ENCODE data around the gene HSPA12B. TPM values are rescaled to one million over a fixed set of nuclear protein-coding genes. Genes with fewer than 3 reads are reported as not detected.
A peak's percentile ranks its signal among the peaks of the same experiment; 100 is the strongest.

Gene HSPA12B
- polyA plus RNA-seq, 1 of the 3 experiments (the other 2 are of a cell fraction): 0.46 TPM

DNA sequence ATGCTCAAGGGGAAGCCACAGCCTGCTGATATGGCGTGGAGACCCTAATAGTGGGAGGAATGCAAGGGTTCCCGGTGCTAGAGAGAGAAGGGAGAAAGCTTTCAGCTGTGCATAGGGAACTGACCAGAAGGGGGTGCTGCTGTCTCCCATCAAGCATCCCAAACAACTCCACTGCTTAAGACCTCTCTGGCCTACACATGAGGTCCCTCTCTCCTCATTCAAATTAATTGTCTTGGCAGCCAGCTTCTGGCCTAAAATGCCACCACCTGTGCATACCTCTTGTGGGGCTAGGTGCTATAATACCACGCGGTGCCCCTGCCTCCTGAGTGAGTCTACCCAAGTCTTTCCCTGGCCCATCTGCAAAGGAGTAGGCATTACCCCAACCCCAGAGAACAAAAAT, 20.6 kb downstream of the HSPA12B start:
- peak; percentile 82 for DNase-seq
- Histone ChIP-seq H3K9me2 (no peaks in the 10 kb centered on the region), H3K4me2 (no peak overlapping the region), H3K27me3 (ENCODE audit: insufficient read depth) (no peaks in the 10 kb centered on the region), H3K4me3 (ENCODE audit: low read depth in 2 of 2, low read length in 1 of 2) (no peak overlapping the region), H4K20me1 (ENCODE audit: insufficient read depth) (no peaks in the 10 kb centered on the region), H3K4me1 (ENCODE audit: control insufficient read depth in 1 of 2, insufficient read depth in 2 of 2, low read depth in 1 of 2, low read length in 1 of 2) (peaks cover 0 to 6% of the 10 kb centered on the region in 2 experiments; a peak in 1 of 4 replicates), H3K9me3 (no peaks in the 10 kb centered on the region), H3K36me3 (replicated peaks in 1 of 2; ENCODE audit: control insufficient read depth in 1 of 2, insufficient read depth in 2 of 2, low read length in 1 of 2) (peaks cover 8 to 12% of the 10 kb centered on the region in 2 experiments), H3F3A (replicated peaks; ENCODE audit: insufficient read depth) (no peaks in the 10 kb centered on the region), H2AFZ (ENCODE audit: low read depth) (no peak overlapping the region), H3K9ac (no peak overlapping the region), H3K79me2 (ENCODE audit: insufficient read depth) (no peaks in the 10 kb centered on the region), H3K27ac (ENCODE audit: low read depth in 2 of 2, low read length in 1 of 2) (no peak overlapping the region)
- ChIA-PET POLR2A (interaction anchor here (1.0 to 2.0 kb wide), 2 partner anchors 15 to 67 kb away, joined by 3 to 7 read pairs; partner anchors contain the start of genes ADISSP and AP5S1), CTCF (interaction anchor here (0.6 to 9.8 kb wide), 19 partner anchors 10 to 190 kb away, joined by 3 to 151 read pairs (median 4); partner anchors contain the start of genes ADISSP, CENPB and SPEF1)
- WGBS (ENCODE audit: low lambda C conversion rate): 20% methylated on average over 2 of the region's 4 CpGs
- TF ChIP-seq, protein P1, sequence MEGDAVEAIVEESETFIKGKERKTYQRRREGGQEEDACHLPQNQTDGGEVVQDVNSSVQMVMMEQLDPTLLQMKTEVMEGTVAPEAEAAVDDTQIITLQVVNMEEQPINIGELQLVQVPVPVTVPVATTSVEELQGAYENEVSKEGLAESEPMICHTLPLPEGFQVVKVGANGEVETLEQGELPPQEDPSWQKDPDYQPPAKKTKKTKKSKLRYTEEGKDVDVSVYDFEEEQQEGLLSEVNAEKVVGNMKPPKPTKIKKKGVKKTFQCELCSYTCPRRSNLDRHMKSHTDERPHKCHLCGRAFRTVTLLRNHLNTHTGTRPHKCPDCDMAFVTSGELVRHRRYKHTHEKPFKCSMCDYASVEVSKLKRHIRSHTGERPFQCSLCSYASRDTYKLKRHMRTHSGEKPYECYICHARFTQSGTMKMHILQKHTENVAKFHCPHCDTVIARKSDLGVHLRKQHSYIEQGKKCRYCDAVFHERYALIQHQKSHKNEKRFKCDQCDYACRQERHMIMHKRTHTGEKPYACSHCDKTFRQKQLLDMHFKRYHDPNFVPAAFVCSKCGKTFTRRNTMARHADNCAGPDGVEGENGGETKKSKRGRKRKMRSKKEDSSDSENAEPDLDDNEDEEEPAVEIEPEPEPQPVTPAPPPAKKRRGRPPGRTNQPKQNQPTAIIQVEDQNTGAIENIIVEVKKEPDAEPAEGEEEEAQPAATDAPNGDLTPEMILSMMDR (IDR thresholded peaks at IDR 0.05): peak; percentile 77
- TF ChIP-seq, protein P2, sequence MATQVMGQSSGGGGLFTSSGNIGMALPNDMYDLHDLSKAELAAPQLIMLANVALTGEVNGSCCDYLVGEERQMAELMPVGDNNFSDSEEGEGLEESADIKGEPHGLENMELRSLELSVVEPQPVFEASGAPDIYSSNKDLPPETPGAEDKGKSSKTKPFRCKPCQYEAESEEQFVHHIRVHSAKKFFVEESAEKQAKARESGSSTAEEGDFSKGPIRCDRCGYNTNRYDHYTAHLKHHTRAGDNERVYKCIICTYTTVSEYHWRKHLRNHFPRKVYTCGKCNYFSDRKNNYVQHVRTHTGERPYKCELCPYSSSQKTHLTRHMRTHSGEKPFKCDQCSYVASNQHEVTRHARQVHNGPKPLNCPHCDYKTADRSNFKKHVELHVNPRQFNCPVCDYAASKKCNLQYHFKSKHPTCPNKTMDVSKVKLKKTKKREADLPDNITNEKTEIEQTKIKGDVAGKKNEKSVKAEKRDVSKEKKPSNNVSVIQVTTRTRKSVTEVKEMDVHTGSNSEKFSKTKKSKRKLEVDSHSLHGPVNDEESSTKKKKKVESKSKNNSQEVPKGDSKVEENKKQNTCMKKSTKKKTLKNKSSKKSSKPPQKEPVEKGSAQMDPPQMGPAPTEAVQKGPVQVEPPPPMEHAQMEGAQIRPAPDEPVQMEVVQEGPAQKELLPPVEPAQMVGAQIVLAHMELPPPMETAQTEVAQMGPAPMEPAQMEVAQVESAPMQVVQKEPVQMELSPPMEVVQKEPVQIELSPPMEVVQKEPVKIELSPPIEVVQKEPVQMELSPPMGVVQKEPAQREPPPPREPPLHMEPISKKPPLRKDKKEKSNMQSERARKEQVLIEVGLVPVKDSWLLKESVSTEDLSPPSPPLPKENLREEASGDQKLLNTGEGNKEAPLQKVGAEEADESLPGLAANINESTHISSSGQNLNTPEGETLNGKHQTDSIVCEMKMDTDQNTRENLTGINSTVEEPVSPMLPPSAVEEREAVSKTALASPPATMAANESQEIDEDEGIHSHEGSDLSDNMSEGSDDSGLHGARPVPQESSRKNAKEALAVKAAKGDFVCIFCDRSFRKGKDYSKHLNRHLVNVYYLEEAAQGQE (IDR thresholded peaks at IDR 0.05; ENCODE audit: low read depth, low read length): no peak
- TF ChIP-seq SMC3 (IDR thresholded peaks at IDR 0.05; ENCODE audit: low read depth, low read length) (peak; percentile 64), RAD21 (IDR thresholded peaks at IDR 0.05; ENCODE audit: low read length) (peak; percentile 72)

DNA sequence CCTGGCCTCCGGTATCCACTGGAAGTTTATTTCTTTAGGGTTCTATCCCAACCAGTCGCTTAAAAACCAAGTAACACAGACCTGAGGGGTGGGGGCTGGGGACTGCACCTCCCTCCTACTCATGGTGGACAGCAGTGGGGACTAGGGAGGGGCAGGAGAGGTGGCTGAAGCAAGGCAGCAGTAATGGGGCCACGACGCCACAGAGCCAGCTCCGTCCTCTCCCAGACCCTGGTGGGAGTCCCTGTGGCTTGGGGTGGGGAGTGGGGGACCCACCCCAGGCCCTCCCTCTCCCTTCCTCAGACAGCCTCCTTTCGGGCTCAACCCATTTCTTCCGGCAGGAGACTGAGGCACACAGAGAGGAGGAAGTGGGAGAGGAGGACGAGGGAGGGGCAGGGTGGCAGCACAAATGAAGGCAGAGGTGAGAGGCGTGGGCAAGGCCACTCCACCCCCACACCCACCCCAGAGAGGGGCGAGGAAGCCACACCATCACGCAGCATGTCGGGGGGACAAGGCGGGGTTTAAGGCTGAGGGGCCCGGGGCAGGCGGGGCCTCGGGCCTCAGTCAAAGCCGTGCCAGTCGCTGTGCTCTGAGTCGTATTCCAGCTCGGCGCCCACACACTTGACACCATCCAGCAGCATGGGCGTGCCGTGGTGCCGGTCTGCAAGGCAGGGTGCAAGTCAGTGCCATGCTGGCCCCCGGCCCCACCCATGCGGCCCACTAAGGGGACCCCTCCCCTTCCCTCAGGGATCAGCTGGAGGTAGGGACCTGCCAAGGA, 21.2 kb downstream of the HSPA12B start:
- no peaks in the 10 kb centered on the region for H3K27me3 ChIP-seq (ENCODE audit: insufficient read depth)
- no peak overlapping the region for H3K27ac ChIP-seq (ENCODE audit: low read depth in 2 of 2, low read length in 1 of 2)
- no peaks in the 10 kb centered on the region for H4K20me1 ChIP-seq (ENCODE audit: insufficient read depth)
- no peaks in the 10 kb centered on the region for H3F3A ChIP-seq (replicated peaks; ENCODE audit: insufficient read depth)
- H3K4me3 ChIP-seq (ENCODE audit: low read depth in 2 of 2, low read length in 1 of 2): no peak overlapping the region
- H3K9ac ChIP-seq: no peak overlapping the region
- no peaks in the 10 kb centered on the region for H3K79me2 ChIP-seq (ENCODE audit: insufficient read depth)
- H3K36me3 ChIP-seq (replicated peaks in 1 of 2; ENCODE audit: control insufficient read depth in 1 of 2, insufficient read depth in 2 of 2, low read length in 1 of 2): peaks cover 10 to 15% of the 10 kb centered on the region in 2 experiments
- ChIA-PET POLR2A (interaction anchor here (1.0 to 2.0 kb wide), 2 partner anchors 15 to 67 kb away, joined by 3 to 7 read pairs; partner anchors contain the start of genes ADISSP and AP5S1), CTCF (interaction anchor here (1.0 to 9.8 kb wide), 19 partner anchors 9 to 101 kb away, joined by 3 to 151 read pairs (median 5); partner anchors contain the start of genes ADISSP, CENPB and SPEF1)
- H2AFZ ChIP-seq (ENCODE audit: low read depth): no peak overlapping the region
- H3K9me2 ChIP-seq: no peaks in the 10 kb centered on the region
- H3K4me1 ChIP-seq (ENCODE audit: control insufficient read depth in 1 of 2, insufficient read depth in 2 of 2, low read depth in 1 of 2, low read length in 1 of 2): peaks cover 0 to 6% of the 10 kb centered on the region in 2 experiments; a peak in 1 of 4 replicates
- no peak for DNase-seq
- H3K4me2 ChIP-seq: no peak overlapping the region
- H3K9me3 ChIP-seq: no peaks in the 10 kb centered on the region
- 92% methylated on average over 13 of the region's 26 CpGs for WGBS (ENCODE audit: low lambda C conversion rate)
- TF ChIP-seq, protein P2 (IDR thresholded peaks at IDR 0.05; ENCODE audit: low read depth, low read length): no peak
- TF ChIP-seq, protein P1 (IDR thresholded peaks at IDR 0.05): no peak
- TF ChIP-seq MEF2A (IDR thresholded peaks at IDR 0.05; ENCODE audit: borderline replicate concordance, low read depth) (no peak), EZH2phosphoT487 (IDR thresholded peaks at IDR 0.05; ENCODE audit: borderline replicate concordance, low read depth) (no peak), RAD21 (IDR thresholded peaks at IDR 0.05; ENCODE audit: low read length) (no peak), YY1 (IDR thresholded peaks at IDR 0.05; ENCODE audit: low read depth) (no peak), TEAD4 (IDR thresholded peaks at IDR 0.05; ENCODE audit: borderline replicate concordance, insufficient read depth) (no peak), MXI1 (IDR thresholded peaks at IDR 0.05; ENCODE audit: low read depth, low read length) (no peak)
